Measurements from ENCODE around the gene RSRP1. TPM values are rescaled to one million over a fixed set of nuclear protein-coding genes. Genes with fewer than 3 reads are reported as not detected.
"Not testable (repeated sequence)": the region's sequence is repeated elsewhere in the genome, so short reads cannot be mapped to it uniquely, and the experiment has no call there.

RSRP1 gene
- total RNA-seq, 1 donor from 2014 or later: 48.6 TPM

GRCh38 chr1:25245809-25246599 is 1.2 kb downstream of the RSRP1 start:
- no peak for DNase-seq (ENCODE audit: low read depth)
- no peak for TF ChIP-seq CTCF (IDR thresholded peaks at IDR 0.05; ENCODE audit: insufficient read depth, low read length, poor library complexity, severe bottlenecking)
- no peaks in the 10 kb centered on the region for H3K27me3 ChIP-seq (ENCODE audit: control insufficient read depth, insufficient read depth, low read length)
- peak overlapping the region; percentile 93 for H3K4me3 ChIP-seq (ENCODE audit: low read depth, low read length)
- H3K36me3 ChIP-seq (ENCODE audit: control insufficient read depth, insufficient read depth, low read length): peaks cover 2% of the 10 kb centered on the region

- Histone ChIP-seq H3K36me3 (ENCODE audit: control insufficient read depth, insufficient read depth, low read length) (peaks cover 2% of the 10 kb centered on the region), H3K4me3 (ENCODE audit: low read depth, low read length) (peak overlapping the region; percentile 93), H3K27me3 (ENCODE audit: control insufficient read depth, insufficient read depth, low read length) (no peaks in the 10 kb centered on the region)
- no peak for TF ChIP-seq CTCF (IDR thresholded peaks at IDR 0.05; ENCODE audit: insufficient read depth, low read length, poor library complexity, severe bottlenecking)
- no peak for DNase-seq (ENCODE audit: low read depth)
Measured at GRCh38 chr1:25245393-25245792, 1.9 kb downstream of the RSRP1 start.

- DNase-seq (ENCODE audit: low read depth): no peak
- TF ChIP-seq CTCF (IDR thresholded peaks at IDR 0.05; ENCODE audit: insufficient read depth, low read length, poor library complexity, severe bottlenecking): no peak
- no peak overlapping the region for H3K4me3 ChIP-seq (ENCODE audit: low read depth, low read length)
- no peaks in the 10 kb centered on the region for H3K27me3 ChIP-seq (ENCODE audit: control insufficient read depth, insufficient read depth, low read length)
- H3K36me3 ChIP-seq (ENCODE audit: control insufficient read depth, insufficient read depth, low read length): peaks cover 2% of the 10 kb centered on the region
Measured at GRCh38 chr1:25243907-25244306, 3.3 kb downstream of the RSRP1 start.

- peak; percentile 54 for DNase-seq (ENCODE audit: low read depth)
- peaks cover 2% of the 10 kb centered on the region for H3K36me3 ChIP-seq (ENCODE audit: control insufficient read depth, insufficient read depth, low read length)
- H3K27me3 ChIP-seq (ENCODE audit: control insufficient read depth, insufficient read depth, low read length): no peaks in the 10 kb centered on the region
- TF ChIP-seq CTCF (IDR thresholded peaks at IDR 0.05; ENCODE audit: insufficient read depth, low read length, poor library complexity, severe bottlenecking): peak; percentile 55
- H3K4me3 ChIP-seq (ENCODE audit: low read depth, low read length): peak overlapping the region; percentile 56
Measured at GRCh38 chr1:25239681-25240541, 7.3 kb downstream of the RSRP1 start.

GRCh38 chr1:25238046-25238445 is 9.2 kb downstream of the RSRP1 start:
- no peaks in the 10 kb centered on the region for H3K36me3 ChIP-seq (ENCODE audit: control insufficient read depth, insufficient read depth, low read length)
- no peaks in the 10 kb centered on the region for H3K27me3 ChIP-seq (ENCODE audit: control insufficient read depth, insufficient read depth, low read length)
- no peak for TF ChIP-seq CTCF (IDR thresholded peaks at IDR 0.05; ENCODE audit: insufficient read depth, low read length, poor library complexity, severe bottlenecking)
- no peak overlapping the region for H3K4me3 ChIP-seq (ENCODE audit: low read depth, low read length)
- no peak for DNase-seq (ENCODE audit: low read depth)

GRCh38 chr1:25236261-25236660 is 11.0 kb downstream of the RSRP1 start:
- DNase-seq (ENCODE audit: low read depth); H3K36me3 ChIP-seq (ENCODE audit: control insufficient read depth, insufficient read depth, low read length); H3K27me3 ChIP-seq (ENCODE audit: control insufficient read depth, insufficient read depth, low read length); H3K4me3 ChIP-seq (ENCODE audit: low read depth, low read length): not testable (repeated sequence)

- H3K27me3 ChIP-seq (ENCODE audit: control insufficient read depth, insufficient read depth, low read length): not testable (repeated sequence)
Measured at GRCh38 chr1:25235411-25235810, 11.8 kb downstream of the RSRP1 start.

More at GRCh38 chr1:25235411-25235810, 11.8 kb downstream of the RSRP1 start:
- not testable (repeated sequence) for H3K36me3 ChIP-seq (ENCODE audit: control insufficient read depth, insufficient read depth, low read length); H3K4me3 ChIP-seq (ENCODE audit: low read depth, low read length); DNase-seq (ENCODE audit: low read depth)
